Stomach (tissue), 9 donors: ENCODE measurements around the gene ARHGAP26. TPM values are rescaled to one million over a fixed set of nuclear protein-coding genes. Genes with fewer than 3 reads are reported as not detected.

Experiments
- DNase-seq, 2 donors: peaks; one replicate each; pipeline versions ENCODE4 v3.0.0 to v3.0.0-alpha.2; 2013 to 2019
- H3K27ac ChIP-seq, 5 donors: fragments of 200-600 bp in 4 of 5; sonication (generic) in 4 of 5; one replicate each; pipeline ENCODE4 v1.5.1; 2013 to 2019; ENCODE audit warnings: mild to moderate bottlenecking in 1 of 5, moderate library complexity in 1 of 5
- H3K27me3 ChIP-seq, 3 donors: fragments of 200-600 bp; sonication (generic); one replicate each; pipeline ENCODE4 v1.5.1; 2017 to 2019; ENCODE audit warnings: mixed run types in 1 of 3
- H3K36me3 ChIP-seq, 4 donors: fragments of 200-600 bp; sonication (generic); 1 replicate in 3 of 4; 2 replicates in 1 of 4; pipeline ENCODE4 v1.5.1; 2016 to 2019
- H3K4me1 ChIP-seq, 4 donors: fragments of 200-600 bp; sonication (generic); one replicate each; pipeline ENCODE4 v1.5.1; 2016 to 2019
- H3K4me3 ChIP-seq, 4 donors: fragments of 200-600 bp; sonication (generic) in 3 of 4; one replicate each; pipeline ENCODE4 v1.5.1; 2016 to 2019; ENCODE audit warnings: mild to moderate bottlenecking in 1 of 4
- H3K9me3 ChIP-seq, 4 donors: fragments of 200-600 bp; sonication (generic); one replicate each; pipeline ENCODE4 v1.5.1; 2016 to 2019
- CTCF ChIP-seq, 7 experiments: fragments of 450-650 bp in 4 of 7; fragments of 200-600 bp in 3 of 7; sonication (generic) in 3 of 7; IDR thresholded peaks; one replicate each; pipeline ENCODE4 v1.5.1; 2016 to 2019; ENCODE audit warnings: antibody characterized with exemption in 7 of 7, control low read depth in 2 of 7, mild to moderate bottlenecking in 1 of 7
- EP300 ChIP-seq: sonication (generic); formaldehyde crosslinking; IDR thresholded peaks from one replicate; pipeline ENCODE4 v1.6.1; 2017; ENCODE audit warnings: antibody characterized with exemption
- POLR2A ChIP-seq, 4 donors: fragments of 450-650 bp; IDR thresholded peaks; one replicate each; pipeline ENCODE4 v1.6.1; 2016; ENCODE audit warnings: antibody characterized with exemption in 4 of 4, control low read depth in 2 of 4, mild to moderate bottlenecking in 1 of 4, moderate library complexity in 1 of 4
- POLR2AphosphoS5 ChIP-seq, 3 donors: sonication (generic); formaldehyde crosslinking; IDR thresholded peaks; one replicate each; pipeline ENCODE4 v1.6.1; 2016; ENCODE audit warnings: antibody characterized with exemption in 3 of 3
- whole genome bisulfite sequencing, 5 donors: extraction: QIAGEN DNeasy Blood & Tissue Kit in 3 of 5; methylation state at CpG; one replicate each; pipeline versions ENCODE4 v1.1.5 to v1.1.7; 2013 to 2018; 5-methylcytosine and 5-hydroxymethylcytosine counted together
- intact Hi-C: fragments of 100-400 bp; cut with DNase I; formaldehyde crosslinking; loops from one replicate; pipeline ENCODE4 v1.15.1; 2023; ENCODE audit warnings: low total_unique reads
- polyA plus RNA-seq, 3 donors: library from polyadenylated mRNA; stranded (reverse); fragments of 200-250 nt; gene quantifications; one replicate each; pipeline ENCODE4 v1.2.3, GENCODE V29; 2013
- total RNA-seq, 5 donors: library from RNA; depleted of rRNA; stranded (reverse); fragments of >200 nt; gene quantifications; one replicate each; pipeline versions ENCODE4 v1.1.0 to v1.2.3, GENCODE V29; 2014 to 2016
- donor health status: healthy with polysubstance abuse.
- donor health status: Bipolar disorder and iron deficiency.
- donor health status: healthy.

Gene ARHGAP26
- total and polyA plus RNA-seq, 8 donors, result 4.0 to 115 (median 34.1) TPM

GRCh38 chr5:143016777-143017516 is 246.8 kb downstream of the ARHGAP26 start:
- TF ChIP-seq POLR2AphosphoS5 (IDR thresholded peaks at IDR 0.05) (no peak), EP300 (no peak), POLR2A (IDR thresholded peaks at IDR 0.05) (no peak), CTCF (IDR thresholded peaks at IDR 0.05) (peak in 3 of 7 experiments; percentile 30 to 37 (median 32))
- no peaks in the 10 kb centered on the region for H3K9me3 ChIP-seq
- DNase-seq, result peak in 1 of 2 donors; percentile 68
- H3K27me3 ChIP-seq, result no peaks in the 10 kb centered on the region
- 60 to 78% (median 73%) methylated on average over 5 of the region's 5 CpGs for WGBS, 5 donors
- peaks cover 0 to 17% (median 15%) of the 10 kb centered on the region in 4 donors for H3K36me3 ChIP-seq
- no peak overlapping the region for H3K27ac ChIP-seq
- H3K4me1 ChIP-seq, result peaks cover 0 to 18% (median 2%) of the 10 kb centered on the region in 4 donors
- intact Hi-C loops, result loop anchor here (10.0 kb wide), 1 partner anchor 388 kb away; the partner anchor contains the start of gene NR3C1
- no peak overlapping the region for H3K4me3 ChIP-seq

GRCh38 chr5:143017541-143017940 is 247.4 kb downstream of the ARHGAP26 start:
- peaks cover 0 to 17% (median 15%) of the 10 kb centered on the region in 4 donors for H3K36me3 ChIP-seq
- no peaks in the 10 kb centered on the region for H3K27me3 ChIP-seq
- H3K4me3 ChIP-seq, result no peak overlapping the region
- no peak overlapping the region for H3K27ac ChIP-seq
- peaks cover 0 to 19% (median 2%) of the 10 kb centered on the region in 4 donors for H3K4me1 ChIP-seq
- TF ChIP-seq POLR2A (IDR thresholded peaks at IDR 0.05) (no peak), POLR2AphosphoS5 (IDR thresholded peaks at IDR 0.05) (no peak), EP300 (no peak), CTCF (IDR thresholded peaks at IDR 0.05) (no peak)
- H3K9me3 ChIP-seq, result no peaks in the 10 kb centered on the region
- WGBS, 5 donors, result 92 to 100% (median 96%) methylated on average over 1 of the region's 1 CpG
- DNase-seq, result no peak
- intact Hi-C loops, result loop anchor here (10.0 kb wide), 1 partner anchor 387 kb away; the partner anchor contains the start of gene NR3C1

GRCh38 chr5:143017992-143018391 is 247.8 kb downstream of the ARHGAP26 start:
- H3K4me3 ChIP-seq, result no peak overlapping the region
- intact Hi-C loops, result loop anchor here (10.0 kb wide), 1 partner anchor 387 kb away; the partner anchor contains the start of gene NR3C1
- TF ChIP-seq CTCF (IDR thresholded peaks at IDR 0.05) (no peak), POLR2A (IDR thresholded peaks at IDR 0.05) (no peak), EP300 (no peak), POLR2AphosphoS5 (IDR thresholded peaks at IDR 0.05) (no peak)
- H3K27ac ChIP-seq, result no peak overlapping the region
- H3K27me3 ChIP-seq, result no peaks in the 10 kb centered on the region
- H3K36me3 ChIP-seq, result peaks cover 0 to 17% (median 15%) of the 10 kb centered on the region in 4 donors
- peaks cover 1 to 23% (median 5%) of the 10 kb centered on the region in 4 donors for H3K4me1 ChIP-seq
- 96 to 100% (median 97%) methylated on average over 1 of the region's 1 CpG for WGBS, 5 donors
- H3K9me3 ChIP-seq, result no peaks in the 10 kb centered on the region
- DNase-seq, result no peak

GRCh38 chr5:143019157-143019556 is 249.0 kb downstream of the ARHGAP26 start:
- DNase-seq, result no peak
- peaks cover 10 to 31% (median 15%) of the 10 kb centered on the region in 4 donors for H3K4me1 ChIP-seq

More at GRCh38 chr5:143019157-143019556, 249.0 kb downstream of the ARHGAP26 start:
- Histone ChIP-seq H3K27ac (no peak overlapping the region), H3K27me3 (no peaks in the 10 kb centered on the region), H3K9me3 (no peaks in the 10 kb centered on the region), H3K36me3 (peaks cover 0 to 15% (median 11%) of the 10 kb centered on the region in 4 donors), H3K4me3 (no peak overlapping the region)
- WGBS, 5 donors, result 77 to 96% (median 89%) methylated on average over 4 of the region's 4 CpGs
- intact Hi-C loops, result loop anchor here (10.0 kb wide), 1 partner anchor 386 kb away; the partner anchor contains the start of gene NR3C1
- no peak for TF ChIP-seq POLR2A (IDR thresholded peaks at IDR 0.05)
